HL-60 (cell line): ENCODE measurements around the gene ATP6V1E1.

ENCODE experiments used
- POLR2AphosphoS5 ChIP-seq: IDR thresholded peaks from 2 replicates; pipeline ENCODE4 v1.6.1; 2012; ENCODE audit warnings: low read depth
- TF ChIP-seq, protein P1 (sequence below): IDR thresholded peaks from one replicate; pipeline ENCODE4 v1.5.1; 2011; ENCODE audit warnings: low read length, control low read depth, inconsistent platforms; ENCODE audit not compliant: insufficient read depth
- TF ChIP-seq, protein P2 (sequence below): IDR thresholded peaks from 2 replicates; pipeline ENCODE4 v1.6.1; 2012; ENCODE audit warnings: low read depth; ENCODE audit not compliant: insufficient replicate concordance

DNA sequence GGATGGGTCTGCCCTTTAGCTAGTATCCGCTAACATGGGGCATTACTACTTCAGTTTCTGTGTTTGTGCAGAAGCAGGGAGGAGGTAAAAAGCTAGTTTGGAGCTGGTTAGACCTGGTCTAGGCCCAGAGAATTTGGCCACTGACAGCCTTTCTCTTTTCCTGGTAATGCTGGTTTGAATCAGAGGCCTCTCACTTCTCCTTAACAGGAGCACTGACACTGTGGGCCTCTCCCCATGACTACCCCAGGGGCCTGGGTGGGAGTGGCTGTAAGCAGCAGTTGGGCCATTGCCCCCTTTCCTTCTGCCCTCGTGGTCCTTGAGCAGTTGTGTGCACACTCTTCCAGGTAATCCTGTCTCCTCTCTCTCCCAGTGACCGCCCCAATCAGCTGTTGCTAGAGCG lies 73.7 kb downstream of the ATP6V1E1 start:
- TF ChIP-seq, protein P1, sequence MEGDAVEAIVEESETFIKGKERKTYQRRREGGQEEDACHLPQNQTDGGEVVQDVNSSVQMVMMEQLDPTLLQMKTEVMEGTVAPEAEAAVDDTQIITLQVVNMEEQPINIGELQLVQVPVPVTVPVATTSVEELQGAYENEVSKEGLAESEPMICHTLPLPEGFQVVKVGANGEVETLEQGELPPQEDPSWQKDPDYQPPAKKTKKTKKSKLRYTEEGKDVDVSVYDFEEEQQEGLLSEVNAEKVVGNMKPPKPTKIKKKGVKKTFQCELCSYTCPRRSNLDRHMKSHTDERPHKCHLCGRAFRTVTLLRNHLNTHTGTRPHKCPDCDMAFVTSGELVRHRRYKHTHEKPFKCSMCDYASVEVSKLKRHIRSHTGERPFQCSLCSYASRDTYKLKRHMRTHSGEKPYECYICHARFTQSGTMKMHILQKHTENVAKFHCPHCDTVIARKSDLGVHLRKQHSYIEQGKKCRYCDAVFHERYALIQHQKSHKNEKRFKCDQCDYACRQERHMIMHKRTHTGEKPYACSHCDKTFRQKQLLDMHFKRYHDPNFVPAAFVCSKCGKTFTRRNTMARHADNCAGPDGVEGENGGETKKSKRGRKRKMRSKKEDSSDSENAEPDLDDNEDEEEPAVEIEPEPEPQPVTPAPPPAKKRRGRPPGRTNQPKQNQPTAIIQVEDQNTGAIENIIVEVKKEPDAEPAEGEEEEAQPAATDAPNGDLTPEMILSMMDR, result no peak
- TF ChIP-seq POLR2AphosphoS5, result no peak
- TF ChIP-seq, protein P2, sequence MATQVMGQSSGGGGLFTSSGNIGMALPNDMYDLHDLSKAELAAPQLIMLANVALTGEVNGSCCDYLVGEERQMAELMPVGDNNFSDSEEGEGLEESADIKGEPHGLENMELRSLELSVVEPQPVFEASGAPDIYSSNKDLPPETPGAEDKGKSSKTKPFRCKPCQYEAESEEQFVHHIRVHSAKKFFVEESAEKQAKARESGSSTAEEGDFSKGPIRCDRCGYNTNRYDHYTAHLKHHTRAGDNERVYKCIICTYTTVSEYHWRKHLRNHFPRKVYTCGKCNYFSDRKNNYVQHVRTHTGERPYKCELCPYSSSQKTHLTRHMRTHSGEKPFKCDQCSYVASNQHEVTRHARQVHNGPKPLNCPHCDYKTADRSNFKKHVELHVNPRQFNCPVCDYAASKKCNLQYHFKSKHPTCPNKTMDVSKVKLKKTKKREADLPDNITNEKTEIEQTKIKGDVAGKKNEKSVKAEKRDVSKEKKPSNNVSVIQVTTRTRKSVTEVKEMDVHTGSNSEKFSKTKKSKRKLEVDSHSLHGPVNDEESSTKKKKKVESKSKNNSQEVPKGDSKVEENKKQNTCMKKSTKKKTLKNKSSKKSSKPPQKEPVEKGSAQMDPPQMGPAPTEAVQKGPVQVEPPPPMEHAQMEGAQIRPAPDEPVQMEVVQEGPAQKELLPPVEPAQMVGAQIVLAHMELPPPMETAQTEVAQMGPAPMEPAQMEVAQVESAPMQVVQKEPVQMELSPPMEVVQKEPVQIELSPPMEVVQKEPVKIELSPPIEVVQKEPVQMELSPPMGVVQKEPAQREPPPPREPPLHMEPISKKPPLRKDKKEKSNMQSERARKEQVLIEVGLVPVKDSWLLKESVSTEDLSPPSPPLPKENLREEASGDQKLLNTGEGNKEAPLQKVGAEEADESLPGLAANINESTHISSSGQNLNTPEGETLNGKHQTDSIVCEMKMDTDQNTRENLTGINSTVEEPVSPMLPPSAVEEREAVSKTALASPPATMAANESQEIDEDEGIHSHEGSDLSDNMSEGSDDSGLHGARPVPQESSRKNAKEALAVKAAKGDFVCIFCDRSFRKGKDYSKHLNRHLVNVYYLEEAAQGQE, result no peak
